Stimulated activated CD8-positive, alpha-beta memory T cell treated with anti-CD3 and anti-CD28 coated beads, Interleukin-15, amount 100 ng/mL, for 4 hours (primary cell): ENCODE data around the gene RNF168.
"Not testable (repeated sequence)": the region's sequence is repeated elsewhere in the genome, so short reads cannot be mapped to it uniquely, and the experiment has no call there.

Source experiments
- DNase-seq, 2 donors: peaks; one replicate each; pipeline ENCODE4 v3.0.0-alpha.2; 2020; ENCODE audit warnings: low read depth in 2 of 2

Gene RNF168

GRCh38 chr3:196471551-196471950 lies 32.0 kb downstream of the RNF168 start:
- no peak for DNase-seq

GRCh38 chr3:196470182-196470581 lies 33.4 kb downstream of the RNF168 start:
- not testable (repeated sequence) for DNase-seq

DNA sequence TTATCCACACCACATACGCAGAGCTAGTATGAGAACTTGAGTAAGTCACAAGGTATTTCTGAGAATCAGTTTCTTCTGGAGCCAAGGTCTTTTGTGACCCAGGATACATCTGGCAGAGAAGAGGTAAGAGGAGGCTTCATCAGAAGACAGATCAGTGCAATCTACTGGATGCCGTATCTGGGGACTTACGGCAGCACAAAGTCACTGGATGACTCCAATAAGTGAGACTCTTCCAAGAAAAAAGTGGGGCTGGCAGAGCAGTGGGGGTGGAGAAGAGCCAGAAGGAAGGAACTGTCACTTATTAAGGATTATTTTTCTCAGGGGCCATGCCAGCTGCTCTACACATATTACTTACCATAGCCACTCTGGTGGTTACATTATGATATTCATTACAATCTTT lies 39.8 kb downstream of the RNF168 start:
- no peak for DNase-seq

GRCh38 chr3:196463478-196463756 lies 40.2 kb downstream of the RNF168 start:
- no peak for DNase-seq

DNA sequence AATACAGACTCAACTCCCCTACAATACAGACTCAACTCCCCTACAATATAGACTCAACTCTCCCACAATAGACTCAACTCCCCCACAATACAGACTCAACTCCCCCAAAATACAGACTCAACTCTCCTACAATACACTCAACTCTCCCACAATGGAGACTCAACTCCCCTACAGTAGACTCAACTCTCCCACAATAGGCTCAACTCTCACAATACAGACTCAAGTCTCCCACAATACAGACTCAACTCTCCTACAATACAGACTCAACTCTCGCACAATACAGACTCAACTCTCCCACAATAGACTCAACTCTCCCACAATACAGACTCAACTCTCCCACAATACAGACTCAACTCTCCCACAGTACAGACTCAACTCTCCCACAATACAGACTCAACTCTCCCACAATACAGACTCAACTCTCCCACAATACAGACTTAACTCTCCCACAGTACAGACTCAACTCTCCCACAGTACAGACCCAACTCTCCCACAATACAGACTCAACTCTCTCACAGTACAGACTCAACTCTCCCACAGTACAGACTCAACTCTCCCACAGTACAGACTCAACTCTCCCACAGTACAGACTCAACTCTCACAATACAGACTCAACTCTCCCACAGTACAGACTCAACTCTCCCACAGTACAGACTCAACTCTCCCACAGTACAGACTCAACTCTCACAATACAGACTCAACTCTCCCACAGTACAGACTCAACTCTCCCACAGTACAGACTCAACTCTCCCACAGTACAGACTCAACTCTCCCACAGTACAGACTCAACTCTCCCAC lies 40.7 kb downstream of the RNF168 start:
- DNase-seq = not testable (repeated sequence)

DNA sequence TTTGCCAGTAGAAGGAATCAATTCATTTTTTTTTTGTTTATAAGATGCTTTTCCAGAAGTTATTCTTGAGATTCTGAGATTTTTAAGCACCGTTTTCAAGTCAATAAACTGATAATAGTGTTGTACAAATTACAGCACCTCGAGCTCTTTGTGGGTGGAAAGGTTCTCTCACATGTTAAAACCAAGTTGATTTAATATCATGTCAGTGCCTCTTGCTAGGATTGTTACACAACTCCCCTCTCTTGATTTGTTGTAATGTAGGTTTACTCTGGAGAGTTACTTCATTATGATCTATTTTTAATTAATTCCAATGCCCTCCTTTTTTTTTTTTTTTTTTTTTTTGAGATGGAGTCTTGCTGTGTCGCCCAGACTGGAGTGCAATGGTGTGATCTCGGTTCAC lies 45.5 kb downstream of the RNF168 start:
- no peak for DNase-seq

DNA sequence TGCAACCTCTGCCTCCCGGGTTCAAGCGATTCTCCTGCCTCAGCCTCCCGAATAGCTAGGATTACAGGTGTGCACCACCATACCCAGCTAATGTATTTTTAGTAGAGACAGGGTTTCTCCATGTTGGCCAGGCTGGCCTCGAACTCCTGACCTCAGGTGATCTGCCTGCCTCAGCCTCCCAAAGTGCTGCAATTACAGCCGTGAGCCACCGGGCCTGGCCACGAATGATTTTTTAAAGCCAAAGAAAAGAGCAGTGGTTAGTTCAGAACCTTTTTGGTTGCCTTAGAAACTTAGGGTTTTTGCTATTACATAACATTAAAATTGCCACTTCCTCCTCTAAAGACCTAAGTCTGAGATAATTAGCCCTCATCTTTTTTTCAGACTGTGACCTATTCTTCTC lies 46.1 kb downstream of the RNF168 start:
- DNase-seq = not testable (repeated sequence)

DNA sequence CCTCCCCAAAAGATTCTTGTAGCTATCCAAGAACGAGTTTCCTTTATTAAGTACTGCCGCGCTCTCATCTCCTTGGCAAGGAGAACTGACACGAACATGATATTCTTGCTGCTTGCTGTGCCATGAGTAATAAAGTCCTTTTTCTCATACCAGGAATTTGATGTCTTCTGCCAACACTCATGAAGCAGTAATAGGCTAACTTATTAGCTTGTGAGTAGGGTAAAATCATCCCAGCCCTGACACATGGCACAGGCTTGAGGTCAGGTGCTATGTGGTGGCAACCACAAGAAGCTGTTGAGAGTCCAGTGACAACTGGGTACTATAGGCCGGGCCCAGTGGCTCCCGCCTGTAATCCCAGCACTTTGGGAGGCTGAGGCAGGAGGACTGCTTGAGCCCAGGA lies 48.6 kb downstream of the RNF168 start:
- no peak for DNase-seq

DNA sequence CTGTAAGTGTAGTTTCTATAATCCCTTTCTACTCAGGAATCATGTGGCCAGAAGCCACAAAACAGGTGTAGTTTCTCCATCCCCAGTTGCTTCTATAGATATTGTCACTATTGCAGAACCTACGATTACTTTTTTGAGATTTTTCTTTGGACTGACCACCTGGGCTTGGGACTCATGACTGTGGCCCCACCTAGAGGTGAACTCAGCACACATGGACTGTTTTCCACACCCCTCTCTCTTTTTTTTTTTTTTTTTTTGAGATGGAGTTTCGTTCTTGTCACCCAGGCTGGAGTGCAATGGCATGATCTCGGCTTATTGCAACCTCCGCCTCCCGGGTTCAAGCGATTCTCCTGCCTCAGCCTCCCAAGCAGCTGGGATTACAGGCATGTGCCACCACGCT lies 58.2 kb downstream of the RNF168 start:
- DNase-seq = not testable (repeated sequence)

- DNase-seq = no peak
These were observed 59.1 kb downstream of the RNF168 start for GRCh38 chr3:196444500-196444894.

GRCh38 chr3:196440696-196441095 lies 62.9 kb downstream of the RNF168 start:
- DNase-seq = no peak

DNA sequence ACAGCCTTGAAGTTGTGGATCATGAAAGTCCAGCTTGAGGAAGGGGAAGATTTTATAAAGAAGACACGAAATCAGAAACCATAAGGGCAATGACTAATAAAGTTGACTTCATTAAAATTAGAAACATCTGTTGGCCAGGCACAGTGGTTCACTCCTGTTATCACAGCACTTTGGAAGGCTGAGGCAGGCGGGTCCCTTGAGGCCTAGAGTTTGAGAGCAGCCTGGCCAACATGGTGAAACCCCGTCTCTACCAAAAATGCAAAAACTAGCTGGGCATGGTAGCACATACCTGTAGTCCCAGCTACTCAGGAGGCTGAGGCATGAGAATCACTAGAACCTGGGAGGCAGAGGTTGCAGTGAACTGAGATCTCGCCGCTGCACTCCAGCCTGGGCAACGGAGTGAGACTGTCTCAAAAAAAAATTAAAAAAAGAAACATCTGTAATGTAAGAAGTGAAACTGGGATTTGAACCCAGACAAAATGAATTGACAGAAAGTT lies 63.5 kb downstream of the RNF168 start:
- no peak for DNase-seq

DNA sequence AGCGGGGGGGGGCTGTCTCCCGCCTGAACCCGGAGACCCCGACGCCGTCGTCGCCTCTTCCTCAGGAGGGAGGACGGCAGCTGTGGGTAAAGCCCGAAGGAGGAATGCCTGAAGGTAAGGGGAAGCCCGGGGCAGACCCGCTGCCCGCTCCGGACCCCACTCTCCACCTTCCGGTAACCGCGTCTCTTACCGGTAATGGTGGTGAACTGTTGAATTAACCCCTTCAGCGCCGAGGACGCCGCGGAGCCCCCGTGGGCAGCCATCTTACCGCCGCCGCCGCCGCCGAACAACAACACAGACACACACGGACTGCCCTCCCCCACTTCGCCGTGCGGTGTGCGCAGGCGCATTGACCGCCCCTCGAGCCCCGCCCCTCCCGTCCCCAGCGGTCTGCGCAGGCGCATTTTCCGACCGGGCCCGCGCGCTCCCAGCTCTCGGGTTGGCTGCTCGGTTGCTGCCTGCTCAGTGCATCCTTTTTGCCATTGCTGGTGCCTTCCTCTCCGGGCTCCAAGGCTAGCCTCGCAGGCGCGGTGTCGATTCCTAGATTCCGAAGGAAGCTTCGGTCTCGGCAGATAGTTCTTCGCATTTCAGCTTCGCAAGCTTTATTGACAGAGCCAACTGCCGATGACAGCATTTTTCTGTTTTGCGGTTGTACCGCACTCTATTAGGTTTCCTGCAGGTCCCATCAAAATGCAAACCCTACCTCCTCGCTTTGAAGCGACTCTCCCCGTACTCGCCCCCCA lies 71.3 kb downstream of the RNF168 start, which contains the start of gene UBXN7:
UBXN7 (minus strand) TSS at position 291 of the 743 bp plus-strand sequence; CDS start at position 263, 28 bp downstream.
- DNase-seq = peak; percentile 90 to 91

DNA sequence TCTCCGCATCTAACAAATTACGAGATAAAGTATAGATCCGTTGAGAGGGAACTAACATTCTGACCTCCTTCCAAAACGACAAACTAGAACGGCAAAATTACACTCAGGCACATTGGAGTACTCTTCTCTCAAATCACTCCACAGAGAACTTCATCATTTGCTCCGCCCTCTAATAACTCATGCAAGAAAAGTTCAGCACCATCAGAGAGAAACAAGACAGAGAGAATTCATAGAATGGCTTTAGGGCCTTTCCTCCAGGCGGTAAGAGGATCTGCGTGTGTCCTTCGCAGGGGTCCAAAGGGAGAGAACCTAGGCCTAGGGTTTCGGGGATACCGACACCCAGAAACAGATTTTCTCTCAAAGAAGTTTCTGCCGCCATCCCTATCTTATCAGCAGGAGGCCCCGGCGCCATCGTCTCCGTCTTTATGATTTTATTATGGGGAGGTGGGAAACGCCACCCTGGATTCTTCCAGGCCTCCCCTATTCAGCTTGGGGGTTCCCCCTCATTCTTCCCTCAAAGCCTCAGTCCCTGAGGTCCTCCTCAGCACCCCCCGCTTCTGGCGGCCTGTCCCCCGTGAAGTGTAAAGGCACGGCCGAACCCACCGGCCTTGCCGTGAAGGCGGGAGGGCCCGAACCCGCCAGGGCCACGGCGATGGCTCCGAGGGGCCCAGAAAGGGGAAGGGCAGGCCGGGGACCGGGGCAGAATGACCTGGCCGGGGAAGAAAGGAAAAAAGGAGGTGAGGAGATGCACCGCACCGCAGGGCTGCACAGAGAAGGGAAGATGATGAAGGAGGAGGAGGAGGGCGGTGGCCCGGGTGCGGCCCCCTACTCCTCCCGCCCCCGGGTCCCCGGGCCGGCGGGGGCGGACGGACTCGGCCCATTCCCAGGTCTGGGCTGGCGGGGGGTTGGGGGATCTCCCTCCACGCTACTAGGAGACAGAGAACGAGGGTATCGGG lies 72.1 kb downstream of the RNF168 start:
- DNase-seq = peak in 1 of 2 donors; percentile 0

DNA sequence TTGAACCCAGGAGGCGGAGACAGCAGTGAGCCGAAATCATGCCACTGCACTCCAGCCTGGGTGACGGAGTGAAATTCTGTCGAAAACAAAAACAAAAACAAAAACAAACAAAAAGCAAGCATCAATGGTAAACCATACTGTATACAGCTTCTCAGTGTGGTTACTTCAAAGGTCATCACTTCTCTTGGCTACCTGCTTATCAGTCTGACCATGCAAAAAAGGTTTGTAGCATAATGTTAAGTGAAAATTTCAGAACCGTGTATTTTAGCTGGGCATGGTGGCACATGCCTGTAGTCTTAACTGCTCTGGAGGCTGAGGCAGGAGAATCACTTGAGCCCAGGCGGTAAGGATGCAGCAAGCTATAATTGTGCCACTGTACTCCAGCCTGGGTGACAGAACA lies 75.5 kb downstream of the RNF168 start:
- no peak for DNase-seq

GRCh38 chr3:196424421-196424820 lies 79.1 kb downstream of the RNF168 start:
- DNase-seq = not testable (repeated sequence)

DNA sequence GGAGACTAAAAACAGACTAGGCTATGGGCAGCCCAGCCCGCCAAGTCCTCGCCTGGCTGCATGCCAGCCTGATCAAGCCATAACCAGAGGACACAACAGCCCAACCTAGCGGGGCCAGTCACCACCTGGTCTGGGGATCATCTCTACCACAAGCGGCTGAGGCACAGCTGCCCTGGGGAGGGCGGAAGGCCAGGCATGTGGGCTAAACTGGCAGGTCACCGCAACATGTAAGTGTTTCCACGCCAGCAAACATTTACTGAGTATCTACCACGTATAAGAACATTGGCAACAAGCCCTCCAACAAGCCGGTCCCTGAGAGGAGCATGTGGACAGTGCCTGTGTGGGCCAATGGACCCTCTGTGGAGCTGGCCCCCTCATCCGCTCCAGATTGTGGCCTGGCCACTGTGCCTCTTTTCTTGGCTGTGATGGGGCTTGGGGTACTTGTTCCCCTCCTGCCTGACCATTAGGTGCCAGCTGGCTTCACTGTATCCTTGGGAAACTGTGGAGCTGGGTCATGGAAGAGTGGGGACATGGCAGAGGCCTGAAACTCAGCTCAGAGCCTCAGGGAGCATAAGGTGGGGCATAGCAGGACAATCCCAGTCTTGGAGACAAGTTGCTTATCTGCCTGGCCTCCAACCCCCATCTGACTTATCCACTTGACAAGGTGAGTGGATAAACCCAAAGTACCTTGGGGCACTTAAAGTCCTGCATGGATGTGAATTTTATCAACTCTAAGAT lies 80.4 kb downstream of the RNF168 start:
- no peak for DNase-seq

DNA sequence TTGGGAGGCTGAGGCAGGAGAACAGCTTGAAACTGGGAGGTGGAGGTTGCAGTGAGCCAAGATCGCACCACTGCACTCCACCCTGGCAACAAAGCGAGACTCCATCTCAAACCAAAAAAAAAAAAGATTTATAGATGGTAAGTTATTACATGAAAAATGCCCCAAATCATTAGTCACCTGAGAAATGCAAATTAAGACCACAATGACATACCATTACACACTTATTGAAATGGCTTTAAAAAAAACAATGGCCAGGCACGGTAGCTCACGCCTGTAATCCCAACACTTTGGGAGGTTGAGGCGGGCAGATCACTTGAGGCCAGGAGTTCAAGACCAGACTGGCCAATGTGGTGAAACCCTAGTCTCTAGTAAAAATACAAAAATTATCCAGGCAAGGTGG lies 81.9 kb downstream of the RNF168 start:
- not testable (repeated sequence) for DNase-seq

DNA sequence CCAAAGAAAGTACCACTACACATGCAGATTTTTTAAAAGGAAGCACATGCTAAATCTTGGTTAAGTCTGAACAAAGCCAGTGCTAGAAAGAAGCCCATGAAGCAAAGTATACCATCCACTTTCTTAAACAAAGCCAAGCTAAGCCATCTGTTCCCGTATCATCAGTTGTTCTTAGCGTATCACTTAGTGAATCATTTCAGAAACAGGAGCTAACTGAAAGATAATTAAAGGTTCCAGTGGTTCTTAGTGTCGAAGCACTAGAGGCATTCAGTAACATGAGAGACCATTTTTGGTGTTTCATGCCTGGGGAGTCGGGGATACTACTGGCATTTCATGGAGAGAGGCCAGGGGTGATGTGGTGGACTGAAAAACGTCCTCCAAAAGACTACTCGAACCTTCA lies 84.2 kb downstream of the RNF168 start:
- no peak for DNase-seq
